ENCODE results near the gene WDPCP. TPM values are rescaled to one million over a fixed set of nuclear protein-coding genes. Genes with fewer than 3 reads are reported as not detected.

Gene WDPCP
- total and polyA plus RNA-seq, 2 of the 13 experiments (the other 11 are each of a cell fraction or from before 2014, with no cell fraction given): 2.9 to 5.2 TPM

Small RNA genes lying within 50 kb of the gene (small RNA-seq; reads per million reads assigned to genes)
- gene RF00017 (ENCODE audit: insufficient read depth in 2 of 3, insufficient read length in 3 of 3, low read depth in 2 of 3, low replicate concordance in 1 of 3): 0 reads per million in 3 experiments

Other genes with a start within 250 kb of the WDPCP start
- 415 and 596 TPM in 2 replicates for gene MDH1, start 486 bp upstream of the WDPCP start, total RNA-seq (2016; rRNA removed; fragmentation: Illumina TruSeq; extraction: Trizol)
- gene MDH1, start 486 bp upstream of the WDPCP start, polyA plus RNA-seq (2011; rRNA removed): 203 and 293 TPM in 2 replicates

Measured in HepG2 (cell line).